GM21360 (cell line): Measurements from ENCODE around the gene DOCK10.

Experiments
- ATAC-seq: cut with Tn5 transposase; IDR thresholded peaks from one replicate; pipeline ENCODE4 v1.9.1; 2021; ENCODE audit warnings: mild to moderate bottlenecking, moderate library complexity; ENCODE audit not compliant: unreplicated experiment

Gene DOCK10

GRCh38 chr2:225013425-225014365 lies 28.6 kb downstream of the DOCK10 start:
- ATAC-seq: peak; percentile 35

GRCh38 chr2:225011585-225011984 lies 30.7 kb downstream of the DOCK10 start:
- no peak for ATAC-seq

DNA sequence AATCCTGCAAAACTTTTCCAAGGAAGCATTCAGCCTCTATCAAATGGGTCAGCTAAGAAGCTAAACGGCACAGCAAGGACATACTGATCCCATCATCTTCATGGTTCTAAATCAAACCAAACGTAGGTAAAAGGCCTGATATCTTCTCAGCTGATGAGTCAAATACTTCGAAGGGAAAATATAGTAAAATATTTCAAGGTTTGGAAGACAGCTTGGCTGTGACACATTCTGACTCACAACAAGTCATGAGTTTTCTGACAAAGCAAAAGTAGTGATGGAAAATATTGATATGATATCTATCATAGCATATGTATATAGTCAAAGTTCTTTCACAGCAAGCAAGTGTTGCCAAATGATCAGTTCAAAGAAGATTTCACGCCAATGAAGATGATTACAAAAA lies 31.5 kb downstream of the DOCK10 start:
- no peak for ATAC-seq

DNA sequence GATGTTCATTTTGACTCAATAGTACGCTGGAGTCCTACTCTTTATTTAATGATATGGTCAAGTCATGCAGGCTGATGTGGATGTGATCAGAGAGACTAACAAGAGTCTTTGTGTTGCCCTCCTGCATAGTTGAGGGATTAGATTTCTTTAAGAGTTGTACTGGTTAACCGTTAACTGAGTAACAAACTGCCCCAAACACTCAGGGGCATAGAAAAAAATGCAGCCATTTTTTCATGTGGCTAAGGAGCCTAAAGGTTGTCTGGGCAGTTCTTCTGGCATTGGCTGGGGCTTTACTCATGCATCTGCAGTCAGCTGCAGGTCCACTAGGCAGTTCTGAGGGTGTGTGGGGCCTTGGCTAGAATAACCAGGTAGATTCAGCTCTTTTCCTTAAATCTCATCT lies 32.5 kb downstream of the DOCK10 start:
- no peak for ATAC-seq

- ATAC-seq: peak; percentile 39
Observed at GRCh38 chr2:225008935-225009334, 33.3 kb downstream of the DOCK10 start.

DNA sequence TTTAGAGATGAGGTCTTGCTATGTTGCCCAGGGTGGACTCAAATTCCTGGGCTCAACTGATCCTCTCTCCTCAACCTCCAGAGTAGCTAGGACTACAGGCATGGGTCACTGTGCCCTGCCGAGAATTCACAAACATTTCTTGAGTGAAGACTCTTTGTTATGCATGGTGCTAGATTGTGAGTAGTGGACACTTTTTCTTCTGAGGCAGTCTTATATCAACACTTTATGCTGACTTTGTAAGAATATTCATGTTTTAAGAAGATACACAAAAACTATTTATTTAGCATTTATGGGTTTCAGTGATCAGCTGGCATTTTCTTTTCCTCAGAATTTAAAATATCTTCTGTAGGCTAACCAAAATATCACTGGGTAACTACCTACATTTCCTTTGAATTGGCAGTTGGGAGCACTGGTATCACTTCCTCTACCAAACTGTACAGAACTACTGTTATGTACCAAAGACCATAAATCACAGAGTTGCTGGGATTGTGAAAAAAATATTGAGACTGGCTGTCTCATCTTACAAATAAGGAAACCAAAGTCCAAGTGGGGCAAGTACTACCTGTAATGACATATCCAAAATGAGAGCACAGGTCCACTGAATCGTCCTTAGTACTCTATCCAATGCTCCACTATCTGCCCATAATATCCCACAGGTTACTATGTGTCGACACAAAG lies 34.0 kb downstream of the DOCK10 start:
- peak; percentile 74 for ATAC-seq

GRCh38 chr2:225006730-225007129 lies 35.5 kb downstream of the DOCK10 start:
- no peak for ATAC-seq

- no peak for ATAC-seq
Observed at GRCh38 chr2:225004597-225004996, 37.7 kb downstream of the DOCK10 start.

- peak; percentile 89 for ATAC-seq
Observed at GRCh38 chr2:225002656-225003045, 39.6 kb downstream of the DOCK10 start.

- ATAC-seq: peak; percentile 64
Observed at GRCh38 chr2:225002039-225002655, 40.1 kb downstream of the DOCK10 start.

GRCh38 chr2:224999754-225000153 lies 42.5 kb downstream of the DOCK10 start:
- ATAC-seq: no peak

- no peak for ATAC-seq
Observed at GRCh38 chr2:224999321-224999720, 42.9 kb downstream of the DOCK10 start.

- ATAC-seq: no peak
Observed at GRCh38 chr2:224997802-224998201, 44.5 kb downstream of the DOCK10 start.

DNA sequence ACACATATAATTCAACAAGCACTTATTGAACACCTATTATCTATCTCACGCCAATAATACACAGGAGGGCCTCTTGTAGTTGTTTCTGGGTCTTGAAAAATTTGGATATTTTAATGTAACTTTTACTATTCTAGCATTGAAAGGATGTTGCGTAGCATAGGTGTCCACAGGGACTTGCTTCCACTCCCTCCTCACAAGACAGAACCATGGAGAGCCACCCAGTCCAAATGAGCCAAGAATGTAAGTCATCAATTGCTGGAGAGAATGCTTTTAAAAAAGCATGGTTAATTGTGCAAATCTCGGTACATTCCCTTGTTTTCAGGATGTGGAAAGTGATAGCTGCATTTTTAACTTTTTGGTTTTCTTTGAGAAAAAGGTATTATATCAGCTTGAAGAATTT lies 46.8 kb downstream of the DOCK10 start:
- ATAC-seq: no peak

- ATAC-seq: no peak
Observed at GRCh38 chr2:224994242-224994823, 47.9 kb downstream of the DOCK10 start.

DNA sequence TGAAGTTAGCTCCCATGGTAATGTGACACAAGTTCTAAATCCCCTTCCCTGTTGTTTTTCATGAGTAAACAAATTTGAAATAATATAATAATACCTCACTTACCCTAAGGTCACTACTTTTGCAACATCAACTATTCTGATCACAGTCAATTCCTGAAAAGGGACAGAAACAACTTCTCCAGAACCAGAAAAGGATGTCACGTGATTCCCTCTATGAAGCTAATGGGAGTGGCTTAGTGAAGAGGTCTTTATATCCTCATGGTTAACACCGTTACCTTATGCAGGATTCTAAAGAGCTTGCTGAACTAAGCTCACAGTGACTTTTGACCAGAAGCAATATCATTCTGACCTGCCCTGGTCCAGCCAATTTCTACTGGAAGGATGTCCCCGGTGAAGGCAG lies 51.6 kb downstream of the DOCK10 start:
- no peak for ATAC-seq

- ATAC-seq: no peak
Observed at GRCh38 chr2:224987733-224988132, 54.5 kb downstream of the DOCK10 start.

GRCh38 chr2:224986477-224986876 lies 55.8 kb downstream of the DOCK10 start:
- ATAC-seq: no peak

GRCh38 chr2:224984637-224985036 lies 57.6 kb downstream of the DOCK10 start:
- ATAC-seq: no peak

- no peak for ATAC-seq
Observed at GRCh38 chr2:224983712-224984554, 58.3 kb downstream of the DOCK10 start.
